DOHH2 (cell line): ENCODE measurements around the gene LOXL4.

Experiments
- H3F3A ChIP-seq: fragments of 200-600 bp; sonication (generic), shearing (Covaris generic); 2 replicates; pipeline ENCODE4 v1.6.0; 2016; ENCODE audit warnings: antibody characterized with exemption, mild to moderate bottlenecking; ENCODE audit not compliant: control insufficient read depth, insufficient read depth
- H3K27ac ChIP-seq: fragments of 200-600 bp; sonication (generic); 2 replicates; pipeline ENCODE4 v1.5.1; 2014; ENCODE audit warnings: low read depth, mild to moderate bottlenecking, low read length, moderate library complexity
- H3K27me3 ChIP-seq: fragments of 200-600 bp; sonication (generic); 2 replicates; pipeline ENCODE4 v1.6.1; 2014; ENCODE audit warnings: mild to moderate bottlenecking, low read length, mixed read lengths; ENCODE audit not compliant: control insufficient read depth
- H3K36me3 ChIP-seq: fragments of 200-600 bp; sonication (generic); 2 replicates; pipeline ENCODE4 v1.6.1; 2014; ENCODE audit warnings: mild to moderate bottlenecking, low read length, moderate library complexity, mixed read lengths; ENCODE audit not compliant: control insufficient read depth
- H3K4me1 ChIP-seq: fragments of 200-600 bp; sonication (generic); 2 replicates; pipeline ENCODE4 v1.6.1; 2014; ENCODE audit warnings: mild to moderate bottlenecking, low read length, mixed read lengths; ENCODE audit not compliant: control insufficient read depth
- H3K4me2 ChIP-seq: fragments of 200-600 bp; sonication (generic); 2 replicates; pipeline ENCODE4 v1.6.0; 2014; ENCODE audit warnings: mild to moderate bottlenecking, low read length, moderate library complexity
- H3K4me3 ChIP-seq: fragments of 200-600 bp; sonication (generic); 2 replicates; pipeline ENCODE4 v1.5.1; 2014; ENCODE audit warnings: mild to moderate bottlenecking, low read length, mixed read lengths
- H3K79me2 ChIP-seq: fragments of 200-600 bp; sonication (generic); 2 replicates; pipeline ENCODE4 v1.6.1; 2014; ENCODE audit warnings: mild to moderate bottlenecking, low read length, mixed read lengths; ENCODE audit not compliant: control insufficient read depth
- H3K9me2 ChIP-seq: fragments of 200-600 bp; sonication (generic); replicated peaks from 2 replicates; pipeline ENCODE4 v1.6.1; 2014; ENCODE audit warnings: mild to moderate bottlenecking, low read length, mixed read lengths; ENCODE audit not compliant: control insufficient read depth
- H3K9me3 ChIP-seq: fragments of 200-600 bp; sonication (generic); 2 replicates; pipeline ENCODE4 v1.6.1; 2014; ENCODE audit warnings: antibody characterized with exemption, low read length, mixed read lengths; ENCODE audit not compliant: control insufficient read depth, insufficient read depth
- H4K20me1 ChIP-seq: fragments of 200-600 bp; sonication (generic); 2 replicates; pipeline ENCODE4 v1.6.0; 2014; ENCODE audit warnings: low read depth, mild to moderate bottlenecking, antibody characterized with exemption, low read length, moderate library complexity; ENCODE audit not compliant: control insufficient read depth, insufficient read depth
- CTCF ChIP-seq: fragments of 200-600 bp; sonication (generic); IDR thresholded peaks from one replicate; pipeline ENCODE4 v1.5.1; 2014; ENCODE audit warnings: antibody characterized with exemption, mild to moderate bottlenecking, low read depth, low read length; ENCODE audit not compliant: poor library complexity, severe bottlenecking
- EZH2phosphoT487 ChIP-seq: fragments of 200-600 bp; sonication (generic); IDR thresholded peaks from 2 replicates; pipeline ENCODE4 v1.6.1; 2017; ENCODE audit warnings: borderline replicate concordance, mild to moderate bottlenecking, antibody characterized with exemption, low read length, moderate library complexity, mixed read lengths

Gene LOXL4

GRCh38 chr10:98285416-98285815, 17.4 kb upstream of the LOXL4 start:
- no peak overlapping the region for H3K4me2 ChIP-seq
- no peaks in the 10 kb centered on the region for H3K79me2 ChIP-seq
- no peak overlapping the region for H3K4me3 ChIP-seq
- peaks cover 31% of the 10 kb centered on the region for H3K27me3 ChIP-seq
- H3K36me3 ChIP-seq, result no peaks in the 10 kb centered on the region
- H4K20me1 ChIP-seq, result no peaks in the 10 kb centered on the region
- no peaks in the 10 kb centered on the region for H3K4me1 ChIP-seq
- H3K9me2 ChIP-seq, result no peaks in the 10 kb centered on the region
- H3K9me3 ChIP-seq, result no peaks in the 10 kb centered on the region
- no peaks in the 10 kb centered on the region for H3F3A ChIP-seq
- no peak overlapping the region for H3K27ac ChIP-seq
- no peak for TF ChIP-seq EZH2phosphoT487
- TF ChIP-seq CTCF, result no peak

DNA sequence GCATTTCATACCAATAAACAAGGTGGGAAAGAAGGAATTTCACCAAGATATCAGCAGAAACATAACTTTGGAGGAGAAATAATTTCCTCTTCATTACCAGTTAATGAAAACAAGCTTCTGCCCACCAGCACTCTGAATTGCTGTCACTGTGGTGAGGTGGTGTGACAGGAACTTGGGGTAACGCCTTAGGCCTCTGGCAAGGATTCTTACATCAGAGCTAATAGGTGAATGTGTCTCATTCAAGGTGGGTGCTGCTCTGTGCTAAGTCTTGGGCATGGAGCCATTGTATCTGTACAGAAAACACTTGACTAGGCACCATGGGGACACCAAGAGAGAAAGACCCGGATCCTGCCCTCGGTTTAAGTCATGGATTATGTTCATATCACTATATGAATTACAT, 8.3 kb upstream of the LOXL4 start:
- Histone ChIP-seq H3K27ac (no peak overlapping the region), H3K4me3 (no peak overlapping the region), H3K4me2 (no peak overlapping the region), H3K79me2 (no peaks in the 10 kb centered on the region), H4K20me1 (no peaks in the 10 kb centered on the region), H3K9me3 (no peaks in the 10 kb centered on the region), H3F3A (no peaks in the 10 kb centered on the region), H3K9me2 (no peaks in the 10 kb centered on the region), H3K36me3 (no peaks in the 10 kb centered on the region), H3K27me3 (peaks cover 25% of the 10 kb centered on the region), H3K4me1 (no peaks in the 10 kb centered on the region)
- no peak for TF ChIP-seq EZH2phosphoT487
- TF ChIP-seq CTCF, result no peak

- Histone ChIP-seq H3K27me3 (peaks cover 30% of the 10 kb centered on the region), H3K36me3 (no peaks in the 10 kb centered on the region), H4K20me1 (no peaks in the 10 kb centered on the region), H3K4me3 (no peak overlapping the region), H3K4me1 (no peaks in the 10 kb centered on the region), H3K9me3 (no peaks in the 10 kb centered on the region), H3K27ac (no peak overlapping the region), H3K79me2 (no peaks in the 10 kb centered on the region), H3F3A (no peaks in the 10 kb centered on the region), H3K4me2 (no peak overlapping the region), H3K9me2 (no peaks in the 10 kb centered on the region)
- no peak for TF ChIP-seq EZH2phosphoT487
These were observed 6.6 kb upstream of the LOXL4 start for GRCh38 chr10:98274562-98274961.

- H3K4me3 ChIP-seq, result no peak overlapping the region
- no peaks in the 10 kb centered on the region for H3F3A ChIP-seq
- peaks cover 4% of the 10 kb centered on the region for H3K4me1 ChIP-seq
- H3K27ac ChIP-seq, result no peak overlapping the region
- H3K9me3 ChIP-seq, result no peaks in the 10 kb centered on the region
- H3K79me2 ChIP-seq, result no peaks in the 10 kb centered on the region
- H4K20me1 ChIP-seq, result no peaks in the 10 kb centered on the region
- no peaks in the 10 kb centered on the region for H3K9me2 ChIP-seq
- no peaks in the 10 kb centered on the region for H3K36me3 ChIP-seq
- no peak for TF ChIP-seq CTCF
- H3K4me2 ChIP-seq, result no peak overlapping the region
- H3K27me3 ChIP-seq, result peaks cover 43% of the 10 kb centered on the region
These were observed 5.3 kb upstream of the LOXL4 start for GRCh38 chr10:98273057-98273850.
